GM18873 (cell line): ENCODE data around the gene MIEN1.
"Not testable (repeated sequence)": the region's sequence is repeated elsewhere in the genome, so short reads cannot be mapped to it uniquely, and the experiment has no call there.

ENCODE experiments used
- ATAC-seq: cut with Tn5 transposase; IDR thresholded peaks from one replicate; pipeline ENCODE4 v1.9.1; 2021; ENCODE audit warnings: mild to moderate bottlenecking, moderate library complexity, moderate number of reproducible peaks; ENCODE audit not compliant: unreplicated experiment, low FRiP score

The MIEN1 gene

DNA sequence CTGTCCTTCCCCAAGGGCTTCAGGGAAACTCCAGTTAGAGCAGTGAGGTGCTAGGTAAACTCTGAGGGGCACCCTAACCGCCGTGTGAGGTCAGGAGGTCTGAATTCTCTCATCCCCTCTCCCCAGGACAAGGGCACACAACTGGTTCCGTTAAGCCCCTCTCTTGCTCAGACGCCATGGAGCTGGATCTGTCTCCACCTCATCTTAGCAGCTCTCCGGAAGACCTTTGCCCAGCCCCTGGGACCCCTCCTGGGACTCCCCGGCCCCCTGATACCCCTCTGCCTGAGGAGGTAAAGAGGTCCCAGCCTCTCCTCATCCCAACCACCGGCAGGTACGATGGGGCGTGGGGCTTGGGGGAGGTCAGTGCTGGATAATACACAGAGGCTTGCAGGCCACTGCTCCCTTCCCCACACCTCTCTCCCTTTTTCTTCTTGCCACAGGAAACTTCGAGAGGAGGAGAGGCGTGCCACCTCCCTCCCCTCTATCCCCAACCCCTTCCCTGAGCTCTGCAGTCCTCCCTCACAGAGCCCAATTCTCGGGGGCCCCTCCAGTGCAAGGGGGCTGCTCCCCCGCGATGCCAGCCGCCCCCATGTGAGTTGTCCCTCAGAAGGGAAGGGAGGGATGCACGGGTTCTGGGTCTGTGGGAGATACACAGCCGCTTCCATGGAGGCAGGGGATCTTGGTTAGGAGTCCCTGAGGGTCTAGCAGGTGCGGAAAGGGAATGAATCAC lies 12.0 kb upstream of the MIEN1 start:
- ATAC-seq, result no peak

DNA sequence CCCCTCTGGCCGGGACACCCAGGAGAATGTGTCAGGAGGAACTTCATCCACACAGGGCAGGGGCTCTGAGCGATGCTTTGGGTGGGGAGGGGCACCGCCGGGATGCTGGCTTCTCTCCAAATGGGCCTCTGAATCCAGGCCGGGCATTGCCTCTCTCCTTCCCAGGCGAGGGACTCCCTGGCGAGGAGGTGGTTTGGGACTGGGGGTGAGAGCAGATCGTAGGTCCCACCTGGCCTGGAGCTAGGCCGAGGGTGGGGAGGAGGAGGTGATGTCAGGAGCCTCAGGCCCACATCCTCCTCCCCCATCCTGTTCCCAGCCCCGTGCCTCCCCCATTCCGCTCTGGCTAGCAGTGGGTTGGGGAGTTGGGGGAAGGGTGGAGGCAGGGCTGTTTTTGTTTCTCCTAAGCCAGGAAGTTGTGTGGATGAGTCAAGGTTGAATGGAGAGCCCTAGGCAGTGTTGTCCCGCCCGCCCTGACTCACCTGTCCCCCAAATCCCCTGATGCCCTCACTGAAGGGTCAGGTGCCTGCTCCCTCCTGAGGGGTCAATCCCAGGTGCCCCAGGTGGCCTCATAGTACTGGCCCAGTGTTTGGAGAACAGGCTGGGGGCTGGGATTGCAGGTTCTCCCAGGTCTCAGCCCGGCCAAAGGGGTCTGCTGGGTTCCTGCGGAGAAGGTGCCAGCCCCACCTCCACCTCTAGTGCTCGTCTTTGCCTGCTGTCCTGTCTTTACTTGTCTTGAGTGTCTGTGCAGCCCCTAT lies 10.2 kb upstream of the MIEN1 start:
- ATAC-seq, result no peak

DNA sequence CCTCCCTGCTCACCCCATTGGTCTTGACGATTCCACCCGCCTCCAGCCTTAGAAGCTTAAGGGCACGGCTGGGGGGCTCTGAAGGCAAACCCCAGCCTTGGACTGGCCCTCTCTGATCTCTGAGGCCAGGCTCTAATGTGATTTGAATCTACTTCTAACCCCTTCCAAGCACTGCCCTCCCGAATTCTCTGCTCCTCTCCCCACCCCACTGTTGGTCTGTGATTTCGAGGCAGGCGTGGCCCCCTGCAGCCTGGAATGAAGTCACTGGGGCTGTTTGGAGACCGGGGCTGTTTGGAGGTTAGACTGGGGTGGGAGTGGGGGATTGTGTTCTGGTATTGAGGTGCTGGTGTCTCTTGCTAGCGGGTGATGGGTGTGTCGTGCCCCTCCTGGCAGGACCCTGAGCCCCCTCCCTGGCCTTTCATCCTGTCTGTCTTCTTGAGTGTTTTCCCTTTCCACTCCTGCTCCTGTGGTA lies 9.6 kb upstream of the MIEN1 start:
- no peak for ATAC-seq

DNA sequence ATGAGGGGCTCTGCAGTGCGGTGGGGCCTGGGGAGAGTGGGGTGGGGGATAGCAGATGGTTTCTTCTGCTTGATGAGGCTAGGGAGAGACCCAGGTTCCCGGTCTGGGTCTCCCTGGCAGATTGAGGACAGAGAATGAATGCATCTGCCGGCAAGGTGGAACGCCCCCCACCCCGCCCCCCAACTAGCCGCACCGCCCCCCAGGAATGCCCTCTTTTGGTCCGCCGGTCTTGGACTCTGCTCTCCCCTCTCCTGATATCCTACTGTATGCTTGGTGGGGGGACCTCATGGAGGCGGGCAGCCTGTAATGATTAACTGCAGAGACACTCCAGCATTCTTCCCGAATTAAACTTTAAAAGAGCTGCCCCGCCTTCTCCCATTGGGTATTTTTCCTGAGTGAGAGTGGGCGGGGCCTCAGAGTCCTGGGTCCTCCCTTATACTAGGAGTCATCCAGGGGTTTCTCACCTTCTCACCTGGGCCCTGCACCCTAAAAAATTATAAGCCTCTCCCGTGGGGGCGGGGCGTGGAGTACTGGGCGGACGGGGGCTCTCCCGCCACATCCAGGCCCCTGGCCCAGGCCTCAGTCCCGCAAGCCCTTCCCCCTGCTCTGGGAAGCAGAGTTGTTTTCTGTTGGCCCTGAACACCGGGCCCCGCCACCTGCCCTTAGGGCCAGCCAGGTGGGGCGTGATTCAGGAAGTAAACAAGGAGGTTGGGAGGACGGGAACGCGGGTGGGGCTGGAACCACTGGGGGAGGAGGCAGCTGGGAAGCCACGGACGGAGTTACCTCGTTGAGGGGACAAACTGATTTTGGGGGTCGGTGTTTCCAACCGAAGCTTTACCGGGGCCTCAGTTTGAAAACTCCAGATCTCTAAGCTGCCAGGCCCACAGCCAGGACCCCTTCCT lies 8.9 kb upstream of the MIEN1 start:
- no peak for ATAC-seq

DNA sequence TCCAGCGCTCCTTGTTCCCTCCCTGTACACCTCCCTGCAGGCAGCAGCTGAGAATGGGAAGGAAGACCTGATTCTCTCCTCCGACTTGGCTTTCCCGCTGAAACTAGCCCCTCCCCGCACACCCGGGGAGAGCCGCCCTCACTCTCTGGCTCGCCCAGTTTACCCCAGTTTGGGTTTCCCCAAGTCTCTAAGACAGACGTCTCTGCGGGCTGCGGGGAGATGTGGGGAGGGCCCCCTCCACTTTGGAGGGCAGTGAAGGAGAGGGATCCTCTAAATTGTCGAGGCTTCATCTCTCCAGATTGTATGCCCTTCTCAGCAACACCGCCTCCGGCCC lies 8.2 kb upstream of the MIEN1 start:
- no peak for ATAC-seq

DNA sequence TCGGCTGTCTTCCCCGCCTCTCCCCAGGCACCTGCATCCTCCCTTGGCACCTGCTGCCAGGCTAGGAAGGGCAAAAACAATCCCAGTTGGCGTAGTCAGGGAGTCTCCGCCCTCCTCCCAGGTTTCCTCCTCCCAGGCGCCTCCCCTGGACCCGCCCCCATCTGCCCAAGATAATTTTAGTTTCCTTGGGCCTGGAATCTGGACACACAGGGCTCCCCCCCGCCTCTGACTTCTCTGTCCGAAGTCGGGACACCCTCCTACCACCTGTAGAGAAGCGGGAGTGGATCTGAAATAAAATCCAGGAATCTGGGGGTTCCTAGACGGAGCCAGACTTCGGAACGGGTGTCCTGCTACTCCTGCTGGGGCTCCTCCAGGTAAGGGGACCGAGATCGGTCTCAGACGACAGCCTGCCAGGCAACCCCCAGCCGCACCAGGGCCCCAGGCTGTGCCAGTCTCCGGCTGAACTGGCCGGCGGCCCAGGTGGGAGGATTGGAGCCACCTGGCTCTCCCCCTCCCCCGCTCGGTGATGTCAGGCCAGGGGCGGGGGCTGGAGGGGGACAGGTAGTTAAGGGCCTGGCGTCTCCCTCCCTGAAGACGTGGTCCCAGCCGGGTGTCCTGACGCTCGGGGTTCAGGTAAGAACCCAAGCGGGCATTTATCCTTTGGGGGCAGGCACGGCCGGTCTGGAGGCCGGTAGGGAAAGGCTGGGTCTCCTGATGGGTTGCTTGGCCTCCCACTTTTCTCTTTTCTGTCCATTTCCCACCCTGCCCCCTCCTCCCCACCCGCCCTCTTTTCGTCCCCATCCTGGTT lies 7.6 kb upstream of the MIEN1 start, which contains the start of gene GRB7:
Gene GRB7 (plus strand): TSS at position 179 of the 808 bp plus-strand sequence. CDS start 4,364 bp downstream, outside the sequence.
- no peak for ATAC-seq

DNA sequence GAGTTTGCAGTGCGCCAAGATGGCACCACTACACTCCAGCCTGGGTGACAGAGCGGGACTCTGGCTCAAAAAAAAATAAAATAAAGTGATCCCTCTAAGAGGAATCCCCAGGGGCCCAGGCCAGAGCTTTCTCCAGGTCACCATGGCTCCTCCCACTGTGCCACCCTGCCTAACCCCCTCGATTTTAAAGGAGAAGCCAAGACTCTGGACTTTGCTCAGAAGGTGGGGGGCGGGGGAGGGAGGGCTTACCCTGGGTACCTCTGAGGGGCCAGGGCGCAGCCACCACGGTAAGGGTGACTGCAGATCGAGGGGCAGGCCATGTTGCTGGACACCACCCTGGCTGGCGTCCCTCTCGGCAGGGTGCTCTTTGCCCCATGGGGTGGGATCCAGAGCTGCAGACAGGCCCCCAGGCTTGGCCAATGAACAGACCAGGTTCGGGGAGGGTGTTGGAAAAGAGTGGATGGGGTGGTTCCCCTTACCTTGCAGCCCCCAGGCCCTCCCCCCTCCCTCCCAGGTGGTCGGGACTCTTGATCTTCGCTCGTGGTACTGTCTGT lies 7.0 kb upstream of the MIEN1 start:
- no peak for ATAC-seq

DNA sequence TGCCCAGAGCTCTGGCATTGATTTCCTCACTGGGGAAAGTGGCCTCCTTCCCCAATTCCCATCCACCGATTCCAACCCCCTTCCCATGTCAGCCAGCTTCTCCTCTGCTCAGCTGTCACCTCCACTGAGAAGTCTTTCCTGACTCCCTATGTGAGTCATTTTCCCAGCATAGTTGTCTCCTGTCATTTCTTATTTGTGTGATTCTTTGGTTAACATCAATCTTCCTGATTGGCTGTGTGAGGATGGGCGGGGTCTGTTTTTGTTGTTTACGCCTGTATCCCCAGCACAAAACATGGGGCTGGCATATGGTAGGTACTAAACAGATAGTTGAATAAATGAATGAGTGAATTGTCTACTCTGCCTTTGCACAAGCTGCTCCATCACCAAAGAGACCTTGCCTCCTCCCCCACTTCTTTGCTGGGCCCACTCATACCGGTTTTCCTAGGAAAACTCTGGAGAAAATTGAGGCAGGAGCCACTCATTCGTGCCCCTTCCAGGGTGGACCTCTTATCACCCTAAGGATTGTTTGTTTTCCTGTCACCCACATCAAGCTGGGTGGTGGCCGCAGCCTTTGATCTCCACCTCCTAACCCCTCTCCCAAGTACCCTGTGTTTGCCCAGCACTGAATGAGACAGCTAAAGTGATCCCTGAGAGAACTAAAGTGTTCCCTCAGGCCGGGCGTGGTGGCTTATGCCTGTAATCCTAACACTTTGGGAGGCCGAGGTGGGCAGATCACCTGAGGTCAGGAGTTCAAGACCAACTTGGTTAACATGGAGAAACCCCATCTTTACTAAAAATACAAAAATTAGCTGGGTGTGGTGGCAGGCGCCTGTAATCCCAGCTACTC lies 6.2 kb upstream of the MIEN1 start:
- no peak for ATAC-seq

DNA sequence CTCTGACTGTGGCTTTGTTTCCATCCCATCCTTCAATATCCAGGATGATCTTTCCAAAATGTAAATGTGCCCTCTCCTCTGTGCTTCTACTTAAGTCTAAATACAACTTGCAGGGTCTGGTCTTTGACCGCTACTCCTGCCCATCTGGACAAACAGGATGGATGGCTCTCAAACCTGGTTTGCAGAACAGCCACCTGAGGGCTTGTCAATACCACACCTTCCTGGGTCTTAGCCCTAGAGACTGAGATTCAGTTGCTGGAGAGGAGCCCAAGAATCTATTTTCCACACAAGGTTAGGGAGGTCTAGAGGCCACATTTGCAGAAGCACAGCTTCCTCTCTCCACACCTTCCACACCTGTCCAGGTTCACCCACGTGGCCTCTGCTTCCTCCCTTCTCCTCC lies 5.5 kb upstream of the MIEN1 start:
- ATAC-seq, result no peak

DNA sequence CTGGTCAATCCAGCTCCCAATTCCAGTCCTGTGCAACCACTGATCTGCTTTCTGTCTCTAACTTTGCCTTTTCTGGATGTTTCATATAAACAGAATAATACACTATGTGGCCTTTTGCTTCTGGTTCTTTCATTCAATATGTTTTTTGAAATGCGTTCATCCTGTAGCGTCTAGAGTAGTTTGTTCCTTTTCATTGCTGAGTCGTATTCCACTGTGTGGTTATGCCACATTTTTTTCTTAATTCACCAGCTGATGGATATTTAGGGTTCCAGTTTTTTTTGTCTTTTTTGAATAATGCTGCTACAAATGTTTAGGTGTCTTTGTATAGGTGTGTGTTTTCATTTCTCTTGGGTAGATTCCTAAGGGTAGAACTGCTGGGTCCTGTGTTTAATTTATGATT lies 2.3 kb upstream of the MIEN1 start:
- ATAC-seq, result no peak

DNA sequence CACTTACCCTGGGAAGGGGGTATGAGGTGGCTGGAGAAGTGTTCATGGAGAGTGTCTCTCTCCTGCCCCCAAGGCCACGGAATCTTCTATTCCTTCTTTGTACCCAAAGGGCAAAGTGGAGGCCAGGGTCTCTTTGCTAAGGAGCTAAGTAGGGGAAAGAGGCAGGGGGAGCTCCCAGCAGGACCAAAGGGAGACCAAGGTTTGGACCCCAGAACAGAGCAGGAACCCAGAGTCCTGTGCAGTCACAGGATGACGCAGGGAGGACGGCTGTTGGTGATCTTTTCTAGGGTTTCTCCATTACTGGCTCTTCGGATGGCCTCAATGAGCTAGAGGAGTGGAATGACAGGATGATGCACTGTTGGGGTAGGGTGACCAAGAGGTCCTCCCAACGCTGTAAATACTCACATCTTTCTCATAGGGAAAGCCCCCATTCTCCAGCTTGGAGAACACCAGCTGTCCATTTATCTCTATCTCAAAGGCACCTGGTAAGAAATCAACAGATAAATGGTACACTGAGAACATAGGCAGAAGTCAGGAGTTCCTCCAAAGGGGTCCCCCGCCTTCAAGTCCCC lies 966 bp downstream of the MIEN1 start:
- ATAC-seq, result no peak

DNA sequence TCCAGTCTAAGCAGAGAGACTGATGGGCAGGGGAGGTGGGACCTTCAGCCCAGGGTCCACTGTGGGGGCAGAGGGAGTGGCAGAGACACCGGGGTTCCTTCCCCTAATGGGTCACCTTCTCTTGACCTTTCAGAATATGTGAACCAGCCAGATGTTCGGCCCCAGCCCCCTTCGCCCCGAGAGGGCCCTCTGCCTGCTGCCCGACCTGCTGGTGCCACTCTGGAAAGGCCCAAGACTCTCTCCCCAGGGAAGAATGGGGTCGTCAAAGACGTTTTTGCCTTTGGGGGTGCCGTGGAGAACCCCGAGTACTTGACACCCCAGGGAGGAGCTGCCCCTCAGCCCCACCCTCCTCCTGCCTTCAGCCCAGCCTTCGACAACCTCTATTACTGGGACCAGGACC lies 2.8 kb downstream of the MIEN1 start:
- ATAC-seq, result no peak

DNA sequence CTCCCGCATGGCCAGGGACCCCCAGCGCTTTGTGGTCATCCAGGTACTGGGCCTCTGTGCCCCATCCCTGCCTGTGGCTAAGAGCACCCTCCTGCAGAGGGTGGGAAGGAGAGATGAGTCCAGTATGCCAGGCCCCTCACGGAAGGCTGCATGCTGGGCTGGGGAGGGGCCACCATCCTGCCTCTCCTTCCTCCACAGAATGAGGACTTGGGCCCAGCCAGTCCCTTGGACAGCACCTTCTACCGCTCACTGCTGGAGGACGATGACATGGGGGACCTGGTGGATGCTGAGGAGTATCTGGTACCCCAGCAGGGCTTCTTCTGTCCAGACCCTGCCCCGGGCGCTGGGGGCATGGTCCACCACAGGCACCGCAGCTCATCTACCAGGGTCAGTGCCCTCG lies 3.7 kb downstream of the MIEN1 start:
- no peak for ATAC-seq

DNA sequence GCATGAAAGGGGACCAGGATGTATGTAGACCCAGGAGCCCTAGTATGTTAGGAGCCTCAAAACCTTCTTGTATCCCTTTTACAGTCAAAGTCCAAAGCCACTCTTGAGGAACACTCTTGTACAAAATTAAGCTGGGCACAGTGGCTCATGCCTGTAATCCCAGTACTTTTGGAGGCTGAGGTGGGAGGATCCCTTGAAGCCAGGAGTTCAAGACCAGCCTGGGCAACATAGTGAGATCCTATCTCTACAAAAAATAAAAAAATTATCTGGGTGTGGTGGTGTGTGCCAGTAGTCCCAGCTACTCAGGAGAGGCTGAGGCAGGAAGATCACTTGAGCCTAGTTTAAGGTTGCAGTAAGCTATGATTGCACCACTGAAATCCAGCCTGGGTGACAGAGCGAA lies 4.4 kb downstream of the MIEN1 start:
- not testable (repeated sequence) for ATAC-seq

DNA sequence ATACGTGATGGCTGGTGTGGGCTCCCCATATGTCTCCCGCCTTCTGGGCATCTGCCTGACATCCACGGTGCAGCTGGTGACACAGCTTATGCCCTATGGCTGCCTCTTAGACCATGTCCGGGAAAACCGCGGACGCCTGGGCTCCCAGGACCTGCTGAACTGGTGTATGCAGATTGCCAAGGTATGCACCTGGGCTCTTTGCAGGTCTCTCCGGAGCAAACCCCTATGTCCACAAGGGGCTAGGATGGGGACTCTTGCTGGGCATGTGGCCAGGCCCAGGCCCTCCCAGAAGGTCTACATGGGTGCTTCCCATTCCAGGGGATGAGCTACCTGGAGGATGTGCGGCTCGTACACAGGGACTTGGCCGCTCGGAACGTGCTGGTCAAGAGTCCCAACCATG lies 5.6 kb downstream of the MIEN1 start:
- no peak for ATAC-seq

DNA sequence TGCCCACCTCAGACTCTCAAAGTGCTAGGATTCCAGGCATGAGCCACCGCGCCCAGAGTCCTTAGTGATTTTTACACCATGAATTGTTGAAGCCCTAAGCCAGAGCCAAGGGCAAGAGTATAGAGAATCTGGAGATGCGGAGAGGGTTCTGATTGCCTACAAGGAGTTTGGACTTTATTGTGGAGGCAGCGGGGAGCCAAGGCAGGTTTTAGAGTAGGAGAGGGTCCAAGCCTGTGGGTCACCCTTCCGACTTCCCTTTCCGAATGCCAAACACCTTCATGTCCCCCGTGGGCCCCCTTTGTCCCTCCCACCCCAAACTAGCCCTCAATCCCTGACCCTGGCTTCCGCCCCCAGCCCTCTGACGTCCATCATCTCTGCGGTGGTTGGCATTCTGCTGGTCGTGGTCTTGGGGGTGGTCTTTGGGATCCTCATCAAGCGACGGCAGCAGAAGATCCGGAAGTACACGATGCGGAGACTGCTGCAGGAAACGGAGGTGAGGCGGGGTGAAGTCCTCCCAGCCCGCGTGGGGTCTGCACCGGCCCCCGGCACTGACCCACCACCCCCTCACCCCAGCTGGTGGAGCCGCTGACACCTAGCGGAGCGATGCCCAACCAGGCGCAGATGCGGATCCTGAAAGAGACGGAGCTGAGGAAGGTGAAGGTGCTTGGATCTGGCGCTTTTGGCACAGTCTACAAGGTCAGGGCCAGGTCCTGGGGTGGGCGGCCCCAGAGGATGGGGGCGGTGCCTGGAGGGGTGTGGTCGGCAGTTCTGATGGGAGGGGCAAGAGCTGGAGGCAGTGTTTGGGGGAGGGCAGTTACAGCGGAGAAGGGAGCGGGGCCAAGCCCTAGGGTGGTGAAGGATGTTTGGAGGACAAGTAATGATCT lies 7.1 kb downstream of the MIEN1 start:
- ATAC-seq, result no peak

DNA sequence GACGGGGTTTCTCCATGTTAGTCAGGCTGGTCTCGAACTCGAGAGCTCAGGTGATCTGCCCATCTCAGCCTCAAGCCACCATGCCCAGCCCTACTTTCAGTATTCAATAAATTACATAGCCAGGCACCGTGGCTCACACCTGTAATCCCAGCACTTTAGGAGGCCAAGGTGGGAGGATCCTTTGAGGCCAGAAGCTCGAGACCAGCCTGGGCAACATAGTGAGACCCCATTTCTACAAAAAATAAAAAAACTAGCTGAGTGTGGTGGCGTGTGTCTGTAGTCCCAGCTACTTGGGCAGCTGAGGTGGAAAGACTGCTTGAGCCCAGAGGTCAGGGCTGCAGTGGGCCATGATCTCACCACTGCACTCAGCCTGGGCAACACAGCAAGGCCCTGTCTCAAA lies 8.2 kb downstream of the MIEN1 start:
- no peak for ATAC-seq
